Body of pancreas (tissue), 4 donors: ENCODE data around the gene MAP3K9. TPM values are rescaled to one million over a fixed set of nuclear protein-coding genes. Genes with fewer than 3 reads are reported as not detected.

Experiments used
- ATAC-seq: fragments of 150-250 bp; one replicate; pipeline ENCODE4 v1.9.1; 2016
- DNase-seq, 4 donors: peaks; one replicate each; pipeline ENCODE4 v3.0.0-alpha.2; 2019
- H3K27ac ChIP-seq, 4 donors: fragments of 200-600 bp; sonication (generic); 1 replicate in 3 of 4; 2 replicates in 1 of 4; pipeline versions ENCODE4 v1.5.1 to v1.6.1; 2016 to 2019; ENCODE audit warnings: mild to moderate bottlenecking in 1 of 4, mixed read lengths in 1 of 4, moderate library complexity in 1 of 4
- H3K27me3 ChIP-seq, 2 donors: fragments of 200-600 bp; sonication (generic); one replicate each; pipeline ENCODE4 v1.6.0; 2016; ENCODE audit warnings: mild to moderate bottlenecking in 1 of 2
- H3K36me3 ChIP-seq, 2 donors: fragments of 200-600 bp; sonication (generic); replicated peaks in 1 of 2; 2 replicates each; pipeline ENCODE4 v1.5.1; 2016; ENCODE audit warnings: low read depth in 2 of 2; ENCODE audit not compliant: insufficient read depth in 1 of 2
- H3K4me1 ChIP-seq: fragments of 200-600 bp; sonication (generic); one replicate; pipeline ENCODE4 v1.6.0; 2016
- H3K4me3 ChIP-seq, 2 donors: fragments of 200-600 bp; sonication (generic); 1 replicate in 1 of 2; 2 replicates in 1 of 2; pipeline ENCODE4 v1.5.1; 2016 to 2019
- H3K9me3 ChIP-seq, 3 donors: fragments of 200-600 bp; sonication (generic); 1 replicate in 2 of 3; 2 replicates in 1 of 3; pipeline ENCODE4 v1.5.1; 2016
- POLR2A ChIP-seq, 3 donors: fragments of 450-650 bp; IDR thresholded peaks; one replicate each; pipeline ENCODE4 v1.6.1; 2016; ENCODE audit warnings: antibody characterized with exemption in 3 of 3, mild to moderate bottlenecking in 2 of 3
- WGBS, 2 donors: methylation state at CpG; one replicate each; pipeline ENCODE4 v1.1.5; 2017; 5-methylcytosine and 5-hydroxymethylcytosine counted together
- intact Hi-C: fragments of 100-400 bp; cut with DNase I; formaldehyde crosslinking; loops from one replicate; pipeline ENCODE4 v1.15.1; 2023
- total RNA-seq, 2 donors: library from RNA; depleted of rRNA; stranded (reverse); fragments of >200 nt; gene quantifications; one replicate each; pipeline ENCODE4 v1.1.0, GENCODE V29; 2016
- TF ChIP-seq, protein P1 (sequence below), 7 experiments: fragments of 450-650 bp in 4 of 7; fragments of 200-600 bp in 3 of 7; sonication (generic) in 3 of 7; IDR thresholded peaks; one replicate each; pipeline ENCODE4 v1.5.1; 2016 to 2019; ENCODE audit warnings: antibody characterized with exemption in 7 of 7

MAP3K9 gene
- total RNA-seq, 2 donors from 2014 or later, result 5.4 to 10.9 TPM

DNA sequence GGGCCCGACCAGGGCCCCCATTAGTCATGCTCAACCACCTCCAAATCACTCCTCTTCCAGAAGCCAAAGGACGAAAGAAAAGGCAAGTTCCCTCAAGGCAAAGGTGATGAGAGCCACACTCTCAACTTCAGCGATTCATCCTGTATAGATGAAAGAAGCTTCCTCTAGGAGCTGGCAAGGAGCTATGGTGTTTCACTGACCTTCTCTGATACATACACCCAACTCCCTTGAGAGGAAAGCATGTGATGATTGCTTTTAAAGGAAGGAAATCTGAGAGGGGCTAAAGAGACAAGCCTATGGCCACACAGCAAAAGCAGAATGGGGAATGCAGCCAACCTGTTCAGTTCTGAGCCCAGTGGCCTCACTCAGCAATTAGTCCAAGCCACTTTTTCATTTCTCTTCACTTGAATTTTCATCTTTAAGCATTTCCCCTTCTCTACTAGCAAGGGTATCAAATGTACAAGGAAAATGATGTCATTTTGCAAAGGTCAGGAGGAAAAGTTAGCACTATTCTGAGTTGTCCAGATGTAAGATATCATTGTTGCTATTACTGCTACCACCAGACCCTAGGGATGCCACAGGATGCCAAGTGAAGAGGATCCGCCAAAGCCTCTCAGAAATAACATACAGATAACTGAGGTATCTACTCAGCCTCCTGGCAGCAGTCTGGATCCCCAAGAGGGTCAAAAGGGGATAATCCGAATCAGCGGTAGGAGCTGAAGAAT, 82.5 kb downstream of the MAP3K9 start:
- peaks cover 0 to 9% of the 10 kb centered on the region in 2 donors for H3K36me3 ChIP-seq
- DNase-seq (no peak), ATAC-seq (no peak)
- intact Hi-C loops, result no loop called here
- no peaks in the 10 kb centered on the region for H3K9me3 ChIP-seq
- H3K4me1 ChIP-seq, result peaks cover 6% of the 10 kb centered on the region
- 83 to 84% methylated on average over 6 of the region's 6 CpGs for WGBS, 2 donors
- no peak overlapping the region for H3K4me3 ChIP-seq
- TF ChIP-seq, protein P1, sequence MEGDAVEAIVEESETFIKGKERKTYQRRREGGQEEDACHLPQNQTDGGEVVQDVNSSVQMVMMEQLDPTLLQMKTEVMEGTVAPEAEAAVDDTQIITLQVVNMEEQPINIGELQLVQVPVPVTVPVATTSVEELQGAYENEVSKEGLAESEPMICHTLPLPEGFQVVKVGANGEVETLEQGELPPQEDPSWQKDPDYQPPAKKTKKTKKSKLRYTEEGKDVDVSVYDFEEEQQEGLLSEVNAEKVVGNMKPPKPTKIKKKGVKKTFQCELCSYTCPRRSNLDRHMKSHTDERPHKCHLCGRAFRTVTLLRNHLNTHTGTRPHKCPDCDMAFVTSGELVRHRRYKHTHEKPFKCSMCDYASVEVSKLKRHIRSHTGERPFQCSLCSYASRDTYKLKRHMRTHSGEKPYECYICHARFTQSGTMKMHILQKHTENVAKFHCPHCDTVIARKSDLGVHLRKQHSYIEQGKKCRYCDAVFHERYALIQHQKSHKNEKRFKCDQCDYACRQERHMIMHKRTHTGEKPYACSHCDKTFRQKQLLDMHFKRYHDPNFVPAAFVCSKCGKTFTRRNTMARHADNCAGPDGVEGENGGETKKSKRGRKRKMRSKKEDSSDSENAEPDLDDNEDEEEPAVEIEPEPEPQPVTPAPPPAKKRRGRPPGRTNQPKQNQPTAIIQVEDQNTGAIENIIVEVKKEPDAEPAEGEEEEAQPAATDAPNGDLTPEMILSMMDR (IDR thresholded peaks at IDR 0.05), result no peak
- no peak for TF ChIP-seq POLR2A (IDR thresholded peaks at IDR 0.05)
- H3K27me3 ChIP-seq, result no peaks in the 10 kb centered on the region
- H3K27ac ChIP-seq, result no peak overlapping the region

DNA sequence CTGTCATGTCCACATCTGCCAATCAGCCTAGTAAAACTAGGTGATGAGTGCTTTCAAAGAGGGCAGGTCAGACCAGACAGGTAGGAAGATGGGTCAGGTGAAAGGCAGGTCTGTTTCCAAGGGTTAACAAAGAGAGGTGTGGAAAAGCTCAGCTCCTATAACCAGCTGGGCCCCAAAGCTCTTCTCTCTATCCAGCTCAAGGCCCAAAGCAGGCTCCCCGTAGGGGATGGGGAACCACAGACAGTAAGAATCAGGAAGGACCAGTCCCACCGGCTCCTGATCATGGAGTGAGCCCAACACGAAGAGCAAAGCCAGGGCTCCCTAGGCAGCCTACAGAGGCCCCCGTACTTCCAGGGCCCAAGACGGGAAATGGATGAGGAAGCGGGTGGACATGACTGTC, 84.4 kb downstream of the MAP3K9 start:
- no peak for TF ChIP-seq POLR2A (IDR thresholded peaks at IDR 0.05)
- TF ChIP-seq, protein P1 (IDR thresholded peaks at IDR 0.05), result no peak
- DNase-seq (no peak), ATAC-seq (no peak)
- peaks cover 11% of the 10 kb centered on the region for H3K4me1 ChIP-seq
- peaks cover 0 to 3% of the 10 kb centered on the region in 2 donors for H3K36me3 ChIP-seq
- H3K27ac ChIP-seq, result no peak overlapping the region
- no peak overlapping the region for H3K4me3 ChIP-seq
- intact Hi-C loops, result no loop called here
- H3K27me3 ChIP-seq, result no peaks in the 10 kb centered on the region
- no peaks in the 10 kb centered on the region for H3K9me3 ChIP-seq
- WGBS, 2 donors, result 84 to 86% methylated on average over 6 of the region's 6 CpGs

DNA sequence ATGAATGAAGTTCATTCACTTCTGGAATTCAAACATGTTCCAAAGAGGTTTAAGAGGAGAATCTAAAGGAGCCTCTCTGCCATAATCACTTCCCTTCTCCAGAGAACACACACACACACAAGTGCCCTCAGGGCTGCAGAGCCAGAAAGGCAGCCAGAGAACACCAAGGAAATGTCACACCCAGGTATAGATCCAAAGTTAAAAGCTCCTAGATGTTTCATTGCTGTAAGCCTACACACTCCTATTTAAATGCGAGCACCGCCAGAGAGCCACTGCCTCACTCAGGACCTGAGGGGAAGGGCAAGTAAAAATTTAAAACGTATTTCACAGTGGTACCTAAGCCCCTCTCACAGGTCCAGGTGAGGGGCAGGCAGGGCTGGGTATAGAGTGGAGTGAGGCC, 85.2 kb downstream of the MAP3K9 start:
- Histone ChIP-seq H3K27ac (no peak overlapping the region), H3K9me3 (no peaks in the 10 kb centered on the region), H3K36me3 (no peaks in the 10 kb centered on the region), H3K4me1 (peaks cover 11% of the 10 kb centered on the region), H3K4me3 (no peak overlapping the region), H3K27me3 (no peaks in the 10 kb centered on the region)
- intact Hi-C loops, result no loop called here
- ATAC-seq (no peak), DNase-seq (no peak)
- WGBS, 2 donors, result 81 to 85% methylated on average over 3 of the region's 3 CpGs
- TF ChIP-seq, protein P1 (IDR thresholded peaks at IDR 0.05), result no peak
- TF ChIP-seq POLR2A (IDR thresholded peaks at IDR 0.05), result no peak

DNA sequence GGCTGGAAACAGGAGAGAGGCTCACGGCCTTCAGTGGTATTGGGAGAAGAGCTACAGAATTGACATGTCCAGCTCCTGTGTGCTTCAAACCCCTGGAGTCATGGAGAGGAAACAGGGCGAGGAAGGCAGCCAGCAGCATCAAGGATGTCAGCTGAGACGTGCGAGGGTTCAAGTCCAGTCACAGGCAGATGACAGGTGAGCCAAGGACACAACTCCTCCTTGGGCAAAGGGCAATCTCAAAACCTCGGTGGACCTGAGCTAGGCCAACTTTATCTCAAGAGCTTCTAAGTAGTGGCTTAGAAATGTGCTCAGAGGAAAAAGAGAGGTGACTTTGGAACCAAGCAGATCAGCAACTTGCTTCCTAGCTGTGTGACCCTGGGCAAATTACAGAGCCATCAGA, 86.0 kb downstream of the MAP3K9 start:
- Histone ChIP-seq H3K4me1 (peaks cover 11% of the 10 kb centered on the region), H3K27me3 (no peaks in the 10 kb centered on the region), H3K27ac (no peak overlapping the region), H3K9me3 (no peaks in the 10 kb centered on the region), H3K36me3 (no peaks in the 10 kb centered on the region), H3K4me3 (no peak overlapping the region)
- intact Hi-C loops, result no loop called here
- ATAC-seq (no peak), DNase-seq (no peak)
- TF ChIP-seq POLR2A (IDR thresholded peaks at IDR 0.05), result no peak
- TF ChIP-seq, protein P1 (IDR thresholded peaks at IDR 0.05), result no peak
- WGBS, 2 donors, result 78 to 84% methylated on average over 4 to 5 of the region's 5 CpGs

DNA sequence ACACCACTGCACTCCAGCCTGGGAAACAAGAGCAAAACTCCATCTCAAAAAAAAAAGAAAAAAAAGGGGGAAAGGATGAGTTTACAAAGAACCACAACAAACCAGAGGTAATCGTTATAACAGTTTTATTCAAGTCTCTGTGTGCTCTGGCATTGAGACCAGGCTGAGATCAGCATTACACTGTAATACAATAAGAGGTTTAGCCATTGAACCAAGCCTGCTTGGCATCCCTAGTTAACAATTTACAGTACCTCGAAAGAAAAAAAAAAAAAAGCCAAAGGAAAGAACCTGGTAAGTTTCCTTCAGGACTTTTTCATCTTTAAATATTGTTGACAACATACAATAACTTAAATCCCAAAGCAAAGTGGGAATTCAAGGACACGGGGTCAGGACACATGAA, 86.9 kb downstream of the MAP3K9 start:
- no peak overlapping the region for H3K4me3 ChIP-seq
- peaks cover 18% of the 10 kb centered on the region for H3K4me1 ChIP-seq
- DNase-seq (no peak), ATAC-seq (no peak)
- WGBS, 2 donors, result 37 to 38% methylated on average over 3 of the region's 3 CpGs
- no peaks in the 10 kb centered on the region for H3K36me3 ChIP-seq
- H3K27me3 ChIP-seq, result no peaks in the 10 kb centered on the region
- no peak for TF ChIP-seq POLR2A (IDR thresholded peaks at IDR 0.05)
- TF ChIP-seq, protein P1 (IDR thresholded peaks at IDR 0.05), result no peak
- intact Hi-C loops, result no loop called here
- no peak overlapping the region for H3K27ac ChIP-seq
- no peaks in the 10 kb centered on the region for H3K9me3 ChIP-seq
